B cell (primary cell): ENCODE results near the gene WHAMM. TPM values are rescaled to one million over a fixed set of nuclear protein-coding genes. Genes with fewer than 3 reads are reported as not detected.
"Not testable (repeated sequence)": the region's sequence is repeated elsewhere in the genome, so short reads cannot be mapped to it uniquely, and the experiment has no call there.

Experiments used
- ATAC-seq: fragments of 200-7000 bp; cut with Tn5 transposase; one replicate; pipeline ENCODE4 v1.10.0; 2021; ENCODE audit warnings: low read depth, mild to moderate bottlenecking, moderate number of reproducible peaks, moderate library complexity
- CTCF ChIA-PET: fragments of 350-600 bp; sonication (Branson Sonifier 250); formaldehyde crosslinking; loops from one replicate; lab custom pipeline; 2021; ENCODE audit warnings: antibody characterized with exemption, inconsistent platforms; lab: Charles Lee
- POLR2A ChIA-PET: fragments of 350-600 bp; sonication (Branson Sonifier 250); formaldehyde crosslinking; loops from one replicate; lab custom pipeline; 2021; ENCODE audit warnings: antibody characterized with exemption; lab: Charles Lee
- DNase-seq: peaks from one replicate; pipeline ENCODE4 v3.0.0; 2013
- H2AFZ ChIP-seq: 2 replicates; pipeline ENCODE4 v1.6.1; 2012; ENCODE audit warnings: mild to moderate bottlenecking, low read depth, low read length; ENCODE audit not compliant: insufficient read depth, poor library complexity, severe bottlenecking
- H3K27ac ChIP-seq, 2 donors: 1 replicate in 1 of 2; 2 replicates in 1 of 2; pipeline ENCODE4 v1.5.1; 2012 to 2013; ENCODE audit warnings: low read length in 2 of 2, mild to moderate bottlenecking in 2 of 2, moderate library complexity in 1 of 2
- H3K27me3 ChIP-seq, 4 experiments: fragments of 200-600 bp in 1 of 4; sonication (generic) in 1 of 4; replicated peaks in 1 of 4; 1 replicate in 2 of 4; 2 replicates in 2 of 4; pipeline versions ENCODE4 v1.6.1 to v1.7.0; 2013 to 2016; ENCODE audit warnings: low read length in 3 of 4, mild to moderate bottlenecking in 2 of 4, mixed read lengths in 1 of 4, moderate library complexity in 1 of 4; ENCODE audit not compliant: insufficient read depth in 4 of 4, control insufficient read depth in 3 of 4; ENCODE audit errors: control extremely low read depth in 1 of 4
- H3K36me3 ChIP-seq, 2 experiments: replicated peaks in 1 of 2; 1 replicate in 1 of 2; 2 replicates in 1 of 2; pipeline versions ENCODE4 v1.6.1 to v1.7.1; 2013; ENCODE audit warnings: low read length in 1 of 2; ENCODE audit not compliant: insufficient read depth in 2 of 2, control insufficient read depth in 1 of 2; ENCODE audit errors: control extremely low read depth in 1 of 2, extremely low read depth in 1 of 2
- H3K4me1 ChIP-seq, 2 donors: fragments of 200-600 bp in 1 of 2; sonication (generic) in 1 of 2; 1 replicate in 1 of 2; 2 replicates in 1 of 2; pipeline versions ENCODE4 v1.5.1 to v1.6.1; 2013 to 2017; ENCODE audit warnings: low read length in 2 of 2; ENCODE audit not compliant: control insufficient read depth in 2 of 2, insufficient read depth in 2 of 2
- H3K4me2 ChIP-seq: replicated peaks from 2 replicates; pipeline ENCODE3; 2012; ENCODE audit warnings: mild to moderate bottlenecking, low read depth, low read length; ENCODE audit not compliant: poor library complexity, severe bottlenecking
- H3K4me3 ChIP-seq, 5 experiments: fragments of 200-600 bp in 1 of 5; sonication (generic) in 1 of 5; 1 replicate in 3 of 5; 2 replicates in 2 of 5; pipeline versions ENCODE4 v1.5.1 to v1.7.0; 2011 to 2016; ENCODE audit warnings: low read length in 4 of 5, mild to moderate bottlenecking in 4 of 5, low read depth in 2 of 5, control low read depth in 1 of 5, moderate library complexity in 1 of 5; ENCODE audit not compliant: insufficient read depth in 1 of 5; ENCODE audit errors: control extremely low read depth in 1 of 5, extremely low read depth in 1 of 5
- H3K79me2 ChIP-seq: fragments of 200-600 bp; sonication (generic); one replicate; pipeline ENCODE4 v1.6.0; 2016; ENCODE audit warnings: low read length; ENCODE audit not compliant: control insufficient read depth, insufficient read depth
- H3K9ac ChIP-seq: fragments of 200-600 bp; sonication (generic); 2 replicates; pipeline ENCODE4 v1.6.1; 2017; ENCODE audit warnings: mild to moderate bottlenecking, low read length, moderate library complexity
- H3K9me3 ChIP-seq, 3 donors: one replicate each; pipeline versions ENCODE4 v1.6.1 to v1.7.1; 2013; ENCODE audit warnings: low read length in 2 of 3; ENCODE audit not compliant: control insufficient read depth in 2 of 3, insufficient read depth in 1 of 3; ENCODE audit errors: control extremely low read depth in 1 of 3
- H4K20me1 ChIP-seq: 2 replicates; pipeline ENCODE4 v1.6.0; 2012; ENCODE audit warnings: mild to moderate bottlenecking, low read length; ENCODE audit not compliant: insufficient read depth, control insufficient read depth, poor library complexity, severe bottlenecking
- H3K27ac Mint-ChIP-seq: one replicate; pipeline ENCODE4 v1.8.0; 2021; ENCODE audit warnings: mixed read lengths
- H3K27me3 Mint-ChIP-seq: one replicate; pipeline ENCODE4 v1.8.0; 2021; ENCODE audit warnings: mixed read lengths
- H3K4me1 Mint-ChIP-seq: one replicate; pipeline ENCODE4 v1.8.0; 2021; ENCODE audit warnings: mixed read lengths
- H3K4me3 Mint-ChIP-seq: one replicate; pipeline ENCODE4 v1.8.0; 2021; ENCODE audit warnings: mixed read lengths
- H3K9me3 Mint-ChIP-seq: one replicate; pipeline ENCODE4 v1.8.0; 2022; ENCODE audit warnings: mixed read lengths; ENCODE audit not compliant: insufficient read depth
- CTCF ChIP-seq: fragments of 200-600 bp; IDR thresholded peaks from one replicate; pipeline ENCODE4 v1.8.0; 2022; ENCODE audit warnings: antibody characterized with exemption, mild to moderate bottlenecking
- EZH2 ChIP-seq: IDR thresholded peaks from 2 replicates; pipeline ENCODE4 v1.6.1; 2012; ENCODE audit warnings: borderline replicate concordance, low read depth, mild to moderate bottlenecking, moderate library complexity, low read length; ENCODE audit not compliant: insufficient read depth, poor library complexity, severe bottlenecking
- WGBS: methylation state at CpG from one replicate; pipeline ENCODE4 v1.1.5; 2013; ENCODE audit warnings: missing lambda C conversion rate; ENCODE audit not compliant: insufficient coverage; 5-methylcytosine and 5-hydroxymethylcytosine counted together
- intact Hi-C: fragments of 100-400 bp; cut with micrococcal nuclease; formaldehyde crosslinking; loops from one replicate; pipeline ENCODE4 v1.10.0; 2022
- polyA plus RNA-seq: library from polyadenylated mRNA; depleted of rRNA; stranded (reverse); fragments of >200 nt; gene quantifications from 2 replicates; pipeline ENCODE4 v1.2.3, GENCODE V29; 2012
- total RNA-seq, 2 donors: library from RNA; stranded (reverse); fragments of 120-200 nt in 1 of 2; gene quantifications; 1 replicate in 1 of 2; 2 replicates in 1 of 2; pipeline versions ENCODE4 v1.2.3 to v1.2.4, GENCODE V29; 2013 to 2022

The WHAMM gene
- total and polyA plus RNA-seq, 2 donors (not counting 1 experiment from before 2014, with no cell fraction given): 18.3 to 31.3 TPM

- intact Hi-C loops: no loop called here
- peaks cover 35% of the 10 kb centered on the region for H3K79me2 ChIP-seq
- CTCF ChIA-PET: no interaction called here
- H3K4me1 ChIP-seq: no peaks in the 10 kb centered on the region
- H3K27me3 ChIP-seq: no peaks in the 10 kb centered on the region
- peaks cover 25% of the 10 kb centered on the region for H4K20me1 ChIP-seq
- H2AFZ ChIP-seq: no peak overlapping the region
- H3K27ac ChIP-seq: no peak overlapping the region
- Mint-ChIP-seq H3K27ac (no peak overlapping the region), H3K4me1 (peaks cover 5% of the 10 kb centered on the region), H3K9me3 (no peaks in the 10 kb centered on the region), H3K27me3 (no peaks in the 10 kb centered on the region), H3K4me3 (no peak overlapping the region)
- no peak overlapping the region for H3K4me3 ChIP-seq
- H3K36me3 ChIP-seq: peaks cover 8 to 79% of the 10 kb centered on the region in 2 experiments
- peaks cover 0 to 4% (median 0%) of the 10 kb centered on the region in 3 donors for H3K9me3 ChIP-seq
- DNase-seq: no peak
- TF ChIP-seq CTCF (no peak), EZH2 (no peak)
- H3K4me2 ChIP-seq: no peak overlapping the region
- ATAC-seq: no peak
- POLR2A ChIA-PET: no interaction called here
- H3K9ac ChIP-seq: no peak overlapping the region
Measured at GRCh38 chr15:82820128-82820527, 10.7 kb downstream of the WHAMM start.

- POLR2A ChIA-PET, H3K4me2 ChIP-seq, intact Hi-C loops, H3K4me3 ChIP-seq, H3K9me3 Mint-ChIP-seq, H3K9me3 ChIP-seq, H3K4me3 Mint-ChIP-seq, H3K27me3 ChIP-seq, H3K27me3 Mint-ChIP-seq, H2AFZ ChIP-seq, H3K9ac ChIP-seq, ATAC-seq, CTCF ChIA-PET, H3K4me1 Mint-ChIP-seq, H3K27ac ChIP-seq, DNase-seq, H3K4me1 ChIP-seq, H3K27ac Mint-ChIP-seq: not testable (repeated sequence)
- peaks cover 23% of the 10 kb centered on the region for H3K79me2 ChIP-seq
- no CpG with 5 or more reads among the region's 3 CpGs for WGBS
- peaks cover 6 to 78% of the 10 kb centered on the region in 2 experiments for H3K36me3 ChIP-seq
- H4K20me1 ChIP-seq: peaks cover 30% of the 10 kb centered on the region
Measured at GRCh38 chr15:82821396-82821795, 12.0 kb downstream of the WHAMM start.

- H3K27me3 ChIP-seq, ATAC-seq, H3K9me3 ChIP-seq, H3K27me3 Mint-ChIP-seq, CTCF ChIA-PET, H3K9ac ChIP-seq, H2AFZ ChIP-seq, H3K4me3 Mint-ChIP-seq, H3K27ac ChIP-seq, H3K27ac Mint-ChIP-seq, intact Hi-C loops, H3K9me3 Mint-ChIP-seq, H3K4me1 ChIP-seq, H3K4me2 ChIP-seq, DNase-seq, H3K4me1 Mint-ChIP-seq, H3K4me3 ChIP-seq: not testable (repeated sequence)
- H3K79me2 ChIP-seq: peaks cover 18% of the 10 kb centered on the region
- H4K20me1 ChIP-seq: peaks cover 25% of the 10 kb centered on the region
- peaks cover 6 to 78% of the 10 kb centered on the region in 2 experiments for H3K36me3 ChIP-seq
- POLR2A ChIA-PET: interaction anchor here (0.8 kb wide), 1 partner anchor 22 kb away, joined by 3 read pairs; no protein-coding TSS in a partner anchor
Measured at GRCh38 chr15:82821851-82822250, 12.4 kb downstream of the WHAMM start.
